ENCODE measurements around the gene MUC21.

DNA sequence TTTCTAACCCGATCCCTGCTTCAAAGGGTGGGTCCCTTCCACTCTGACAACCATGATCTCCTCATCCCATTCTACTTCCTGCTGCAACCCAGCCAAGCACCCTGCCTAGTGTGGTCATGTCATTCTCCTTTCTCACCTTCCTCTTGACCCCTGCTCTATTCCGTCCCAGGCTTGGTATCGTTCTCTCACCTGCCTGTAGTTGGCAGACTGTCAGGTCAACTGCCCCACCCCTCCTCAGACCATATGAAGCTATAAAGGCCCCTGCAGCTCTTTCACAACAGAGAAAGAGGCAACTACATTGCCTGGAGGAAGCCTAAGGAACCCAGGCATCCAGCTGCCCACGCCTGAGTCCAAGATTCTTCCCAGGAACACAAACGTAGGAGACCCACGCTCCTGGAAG lies at the start of gene MUC21:
- TF ChIP-seq, protein P1, sequence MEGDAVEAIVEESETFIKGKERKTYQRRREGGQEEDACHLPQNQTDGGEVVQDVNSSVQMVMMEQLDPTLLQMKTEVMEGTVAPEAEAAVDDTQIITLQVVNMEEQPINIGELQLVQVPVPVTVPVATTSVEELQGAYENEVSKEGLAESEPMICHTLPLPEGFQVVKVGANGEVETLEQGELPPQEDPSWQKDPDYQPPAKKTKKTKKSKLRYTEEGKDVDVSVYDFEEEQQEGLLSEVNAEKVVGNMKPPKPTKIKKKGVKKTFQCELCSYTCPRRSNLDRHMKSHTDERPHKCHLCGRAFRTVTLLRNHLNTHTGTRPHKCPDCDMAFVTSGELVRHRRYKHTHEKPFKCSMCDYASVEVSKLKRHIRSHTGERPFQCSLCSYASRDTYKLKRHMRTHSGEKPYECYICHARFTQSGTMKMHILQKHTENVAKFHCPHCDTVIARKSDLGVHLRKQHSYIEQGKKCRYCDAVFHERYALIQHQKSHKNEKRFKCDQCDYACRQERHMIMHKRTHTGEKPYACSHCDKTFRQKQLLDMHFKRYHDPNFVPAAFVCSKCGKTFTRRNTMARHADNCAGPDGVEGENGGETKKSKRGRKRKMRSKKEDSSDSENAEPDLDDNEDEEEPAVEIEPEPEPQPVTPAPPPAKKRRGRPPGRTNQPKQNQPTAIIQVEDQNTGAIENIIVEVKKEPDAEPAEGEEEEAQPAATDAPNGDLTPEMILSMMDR (IDR thresholded peaks at IDR 0.05), result no peak
- no peak for TF ChIP-seq POLR2A (IDR thresholded peaks at IDR 0.05)

Data from testis (tissue), 2 donors.